Measurements from ENCODE around the gene C1orf146.

C1orf146 gene

GRCh38 chr1:92217721-92218120, at the start of gene C1orf146:
Gene C1orf146 (plus strand): TSS chr1:92217915. CDS start chr1:92231421, 13,506 bp downstream.
- TF ChIP-seq, protein P1, sequence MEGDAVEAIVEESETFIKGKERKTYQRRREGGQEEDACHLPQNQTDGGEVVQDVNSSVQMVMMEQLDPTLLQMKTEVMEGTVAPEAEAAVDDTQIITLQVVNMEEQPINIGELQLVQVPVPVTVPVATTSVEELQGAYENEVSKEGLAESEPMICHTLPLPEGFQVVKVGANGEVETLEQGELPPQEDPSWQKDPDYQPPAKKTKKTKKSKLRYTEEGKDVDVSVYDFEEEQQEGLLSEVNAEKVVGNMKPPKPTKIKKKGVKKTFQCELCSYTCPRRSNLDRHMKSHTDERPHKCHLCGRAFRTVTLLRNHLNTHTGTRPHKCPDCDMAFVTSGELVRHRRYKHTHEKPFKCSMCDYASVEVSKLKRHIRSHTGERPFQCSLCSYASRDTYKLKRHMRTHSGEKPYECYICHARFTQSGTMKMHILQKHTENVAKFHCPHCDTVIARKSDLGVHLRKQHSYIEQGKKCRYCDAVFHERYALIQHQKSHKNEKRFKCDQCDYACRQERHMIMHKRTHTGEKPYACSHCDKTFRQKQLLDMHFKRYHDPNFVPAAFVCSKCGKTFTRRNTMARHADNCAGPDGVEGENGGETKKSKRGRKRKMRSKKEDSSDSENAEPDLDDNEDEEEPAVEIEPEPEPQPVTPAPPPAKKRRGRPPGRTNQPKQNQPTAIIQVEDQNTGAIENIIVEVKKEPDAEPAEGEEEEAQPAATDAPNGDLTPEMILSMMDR (IDR thresholded peaks at IDR 0.05; ENCODE audit: control insufficient read depth, extremely low read depth, insufficient read depth): no peak
- DNase-seq (ENCODE audit: low read depth): no peak
- H3K4me3 ChIP-seq (ENCODE audit: low read depth, low read length): no peak within 1 kb of the TSS

- TF ChIP-seq, protein P1 (IDR thresholded peaks at IDR 0.05; ENCODE audit: control insufficient read depth, extremely low read depth, insufficient read depth): no peak
- H3K4me3 ChIP-seq (ENCODE audit: low read depth, low read length): no peak overlapping the region
- DNase-seq (ENCODE audit: low read depth): no peak
Observed at GRCh38 chr1:92168657-92169056, 49.1 kb upstream of the C1orf146 start.

DNA sequence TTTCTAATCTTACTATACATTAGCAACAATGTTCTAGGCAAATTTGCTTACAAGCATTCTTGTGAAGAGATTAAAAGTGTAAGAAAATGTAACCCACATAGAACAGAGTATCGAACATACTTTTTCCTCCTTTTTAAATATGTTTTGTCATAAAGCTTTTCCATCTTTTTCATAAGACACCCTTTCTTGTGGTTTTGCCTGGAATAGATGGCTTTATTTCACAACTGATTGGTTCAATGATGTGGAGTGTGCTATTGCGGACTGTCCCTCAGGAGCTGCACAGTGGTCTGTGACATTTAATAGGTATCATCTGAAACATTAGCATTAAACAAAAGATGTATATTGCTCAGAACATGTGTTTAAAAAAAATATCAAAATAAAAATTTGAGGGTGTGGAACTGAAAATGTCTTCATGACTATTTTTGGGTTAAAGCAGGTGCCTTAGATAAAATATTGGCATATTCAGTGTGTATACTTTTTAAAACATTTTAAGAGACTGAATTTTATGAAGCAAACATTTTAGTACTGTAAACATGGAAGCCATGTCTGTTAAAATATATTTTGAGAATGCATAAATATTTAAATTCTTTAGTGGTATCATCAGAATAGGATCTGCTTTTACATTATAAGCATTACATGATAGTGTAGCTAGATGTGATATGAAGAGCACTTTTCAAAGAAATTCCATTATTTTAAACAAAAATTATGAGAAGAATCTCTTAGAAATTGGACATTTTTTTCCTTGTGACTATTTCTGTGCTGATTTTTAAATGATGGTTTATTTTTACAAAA, 48.3 kb upstream of the C1orf146 start:
- DNase-seq (ENCODE audit: low read depth): no peak
- no peak overlapping the region for H3K4me3 ChIP-seq (ENCODE audit: low read depth, low read length)
- TF ChIP-seq, protein P1 (IDR thresholded peaks at IDR 0.05; ENCODE audit: control insufficient read depth, extremely low read depth, insufficient read depth): no peak

GRCh38 chr1:92184632-92185031, 33.1 kb upstream of the C1orf146 start:
- no peak overlapping the region for H3K4me3 ChIP-seq (ENCODE audit: low read depth, low read length)
- DNase-seq (ENCODE audit: low read depth): no peak
- TF ChIP-seq, protein P1 (IDR thresholded peaks at IDR 0.05; ENCODE audit: control insufficient read depth, extremely low read depth, insufficient read depth): no peak

DNA sequence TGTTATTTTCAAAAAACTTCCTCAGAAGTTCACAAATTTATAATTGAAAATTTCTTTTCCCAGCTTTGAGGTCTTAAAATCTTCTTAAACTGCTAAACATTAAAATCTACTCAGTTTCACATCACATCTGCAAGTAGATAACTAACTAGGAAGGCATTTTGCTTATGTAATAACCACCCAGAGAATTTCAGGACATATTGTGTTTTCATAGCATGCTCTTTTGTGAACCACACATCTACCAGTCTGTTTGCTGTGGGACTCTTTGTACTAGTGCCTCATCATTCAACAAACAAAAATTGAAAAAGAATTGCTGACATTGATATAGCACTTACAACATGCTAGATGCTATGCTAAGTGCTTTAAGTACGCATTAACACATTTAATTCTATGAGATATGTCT, 31.6 kb upstream of the C1orf146 start:
- H3K4me3 ChIP-seq (ENCODE audit: low read depth, low read length): no peak overlapping the region
- TF ChIP-seq, protein P1 (IDR thresholded peaks at IDR 0.05; ENCODE audit: control insufficient read depth, extremely low read depth, insufficient read depth): no peak
- DNase-seq (ENCODE audit: low read depth): no peak

GRCh38 chr1:92188436-92189255, 29.1 kb upstream of the C1orf146 start:
- TF ChIP-seq, protein P1 (IDR thresholded peaks at IDR 0.05; ENCODE audit: control insufficient read depth, extremely low read depth, insufficient read depth): no peak
- DNase-seq (ENCODE audit: low read depth): no peak
- no peak overlapping the region for H3K4me3 ChIP-seq (ENCODE audit: low read depth, low read length)
